Stimulated activated CD4-positive, alpha-beta T cell treated with anti-CD3 and anti-CD28 coated beads, TNF-alpha, amount 100 ng/mL, for 48 hours (primary cell): ENCODE measurements around the gene G6PC2.
"Not testable (repeated sequence)": the region's sequence is repeated elsewhere in the genome, so short reads cannot be mapped to it uniquely, and the experiment has no call there.

ENCODE experiments used
- DNase-seq, 3 donors: peaks; one replicate each; pipeline ENCODE4 v3.0.0-alpha.2; 2020; ENCODE audit warnings: low read depth in 3 of 3

The G6PC2 gene

GRCh38 chr2:168901003-168901402 lies at the start of gene G6PC2:
TSS of gene G6PC2 (plus strand) at chr2:168901291. CDS start at chr2:168901332, 41 bp downstream.
- DNase-seq = no peak

DNA sequence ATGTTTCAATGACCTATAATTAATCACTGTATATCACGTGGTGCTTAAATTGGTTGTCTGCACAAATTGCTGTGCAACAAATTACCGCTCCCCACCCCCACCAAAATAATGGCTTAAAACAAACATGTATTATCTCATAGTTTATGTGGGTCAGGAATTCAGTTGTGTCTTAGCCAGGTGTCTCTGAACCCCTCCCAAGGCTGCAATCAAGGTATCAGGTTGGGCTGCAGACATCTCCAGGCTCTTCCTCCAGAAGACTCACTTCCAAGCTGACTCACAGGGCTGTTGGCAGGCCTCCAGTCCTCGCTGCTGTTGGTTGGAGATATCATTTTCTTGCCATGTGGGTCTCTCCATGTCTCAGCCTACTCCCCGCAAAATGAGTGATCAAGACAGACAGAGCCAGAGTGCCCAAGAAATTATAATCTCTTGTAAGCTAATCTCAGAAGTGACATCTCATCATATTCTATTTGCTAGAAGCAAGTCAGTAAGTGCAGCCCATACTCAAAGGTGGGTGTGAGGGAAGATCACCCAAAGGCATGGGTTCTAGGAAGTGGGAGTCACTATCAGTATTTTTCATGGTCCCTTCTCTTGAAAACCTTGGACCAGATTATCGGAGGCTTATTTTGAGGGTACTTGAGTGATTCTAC lies 49.3 kb upstream of the G6PC2 start:
- DNase-seq = no peak

- no peak for DNase-seq
These were observed 48.6 kb upstream of the G6PC2 start for GRCh38 chr2:168852481-168852880.

GRCh38 chr2:168853471-168853870 lies 47.6 kb upstream of the G6PC2 start:
- DNase-seq = no peak

- no peak for DNase-seq
These were observed 46.4 kb upstream of the G6PC2 start for GRCh38 chr2:168854651-168855050.

DNA sequence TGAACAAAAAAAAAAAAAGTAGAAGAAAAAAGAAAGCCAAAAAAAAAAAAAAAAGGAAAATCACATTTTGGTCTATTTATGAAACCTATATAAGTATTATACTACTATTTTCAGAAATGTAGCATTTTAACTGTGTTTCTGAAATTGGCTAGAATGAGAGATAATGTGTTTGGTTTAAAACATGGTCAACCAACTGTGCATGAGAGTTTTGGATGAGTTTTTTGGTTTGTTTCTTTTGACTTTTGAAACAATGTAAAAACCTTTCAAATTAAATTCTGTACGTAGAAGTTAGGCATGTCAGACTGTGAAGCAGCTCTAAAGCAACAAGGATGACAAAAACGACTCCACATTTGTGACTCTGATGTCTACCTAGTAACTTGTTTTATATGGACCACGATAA lies 45.5 kb upstream of the G6PC2 start:
- DNase-seq = no peak

DNA sequence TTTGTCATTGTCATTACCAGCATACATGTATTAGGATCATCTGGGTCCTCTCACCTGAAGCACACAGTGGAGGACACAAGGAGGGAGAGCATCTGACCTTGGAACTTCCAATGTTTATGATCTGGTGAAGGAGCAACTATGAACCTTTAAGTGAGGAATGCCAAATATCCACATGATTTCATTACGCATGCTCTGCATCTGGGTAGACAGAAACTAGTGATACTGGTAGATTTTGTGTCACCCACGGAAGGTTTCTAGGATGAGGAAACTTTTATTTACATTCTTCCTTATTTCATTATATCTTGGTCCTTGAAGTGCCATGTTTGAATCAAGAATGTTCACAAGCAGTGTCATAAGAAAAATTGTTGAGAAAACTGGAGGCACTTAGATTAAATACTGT lies 42.9 kb upstream of the G6PC2 start:
- no peak for DNase-seq

DNA sequence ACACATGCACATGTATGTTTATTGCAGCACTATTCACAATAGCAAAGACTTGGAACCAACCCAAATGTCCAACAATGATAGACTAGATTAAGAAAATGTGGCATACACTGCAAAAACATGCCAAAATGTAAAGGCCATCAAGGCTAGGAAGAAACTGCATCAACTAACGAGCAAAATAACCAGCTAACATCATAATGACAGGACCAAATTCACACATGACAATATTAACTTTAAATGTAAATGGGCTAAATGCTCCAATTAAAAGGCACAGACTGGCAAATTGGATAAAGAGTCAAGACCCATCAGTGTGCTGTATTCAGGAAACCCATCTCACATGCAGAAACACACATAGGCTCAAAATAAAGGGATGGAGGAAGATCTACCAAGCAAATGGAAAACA lies 33.9 kb upstream of the G6PC2 start:
- not testable (repeated sequence) for DNase-seq

DNA sequence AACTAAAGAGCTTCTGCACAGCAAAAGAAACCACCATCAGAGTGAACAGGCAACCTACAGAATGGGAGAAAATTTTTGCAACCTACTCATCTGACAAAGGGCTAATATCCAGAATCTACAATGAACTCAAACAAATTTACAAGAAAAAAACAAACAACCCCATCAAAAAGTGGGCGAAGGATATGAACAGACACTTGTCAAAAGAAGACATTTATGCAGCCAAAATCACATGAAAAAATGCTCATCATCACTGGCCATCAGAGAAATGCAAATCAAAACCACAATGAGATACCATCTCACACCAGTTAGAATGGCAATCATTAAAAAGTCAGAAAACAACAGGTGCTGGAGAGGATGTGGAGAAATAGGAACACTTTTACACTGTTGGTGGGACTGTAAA lies 30.7 kb upstream of the G6PC2 start:
- DNase-seq = not testable (repeated sequence)

- not testable (repeated sequence) for DNase-seq
These were observed 30.3 kb upstream of the G6PC2 start for GRCh38 chr2:168870824-168871223.

- no peak for DNase-seq
These were observed 26.6 kb upstream of the G6PC2 start for GRCh38 chr2:168874368-168875054.

GRCh38 chr2:168882163-168882562 lies 18.9 kb upstream of the G6PC2 start:
- DNase-seq = not testable (repeated sequence)

DNA sequence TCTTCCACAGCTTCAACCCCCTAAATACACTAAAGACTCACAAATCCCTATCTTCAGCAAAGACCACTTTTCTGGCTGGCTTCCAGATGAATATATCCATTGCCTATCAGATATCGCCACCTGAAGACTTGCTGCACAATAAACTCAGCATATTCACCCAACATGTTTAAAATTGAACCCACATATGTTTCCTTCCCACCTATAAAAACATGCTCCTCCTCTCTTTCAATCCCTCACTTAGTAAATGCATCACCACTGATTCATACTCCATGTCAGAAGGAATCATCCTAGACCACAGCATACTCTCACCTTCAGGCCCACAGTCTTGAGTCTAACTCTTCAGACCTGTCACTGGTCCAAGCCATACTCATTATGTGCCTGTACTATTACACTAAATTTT lies 16.1 kb upstream of the G6PC2 start:
- no peak for DNase-seq

DNA sequence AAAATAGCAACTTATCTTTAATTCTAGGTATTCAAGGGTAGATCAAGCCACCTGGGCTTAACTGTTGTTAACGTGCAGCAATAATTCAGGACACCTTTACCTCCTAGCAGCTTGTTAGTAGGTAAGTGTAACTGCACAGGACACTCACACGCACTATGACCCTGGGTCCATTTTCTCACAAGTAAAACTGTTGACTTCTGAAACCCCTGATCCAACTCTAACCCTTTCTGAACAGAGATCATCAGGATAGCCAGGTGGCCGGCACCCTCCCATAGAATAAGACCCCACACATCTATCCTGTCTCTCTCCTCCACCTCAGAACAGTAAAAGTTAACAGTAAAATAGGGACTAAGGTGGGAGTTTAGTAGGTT lies 11.5 kb upstream of the G6PC2 start:
- DNase-seq = no peak

DNA sequence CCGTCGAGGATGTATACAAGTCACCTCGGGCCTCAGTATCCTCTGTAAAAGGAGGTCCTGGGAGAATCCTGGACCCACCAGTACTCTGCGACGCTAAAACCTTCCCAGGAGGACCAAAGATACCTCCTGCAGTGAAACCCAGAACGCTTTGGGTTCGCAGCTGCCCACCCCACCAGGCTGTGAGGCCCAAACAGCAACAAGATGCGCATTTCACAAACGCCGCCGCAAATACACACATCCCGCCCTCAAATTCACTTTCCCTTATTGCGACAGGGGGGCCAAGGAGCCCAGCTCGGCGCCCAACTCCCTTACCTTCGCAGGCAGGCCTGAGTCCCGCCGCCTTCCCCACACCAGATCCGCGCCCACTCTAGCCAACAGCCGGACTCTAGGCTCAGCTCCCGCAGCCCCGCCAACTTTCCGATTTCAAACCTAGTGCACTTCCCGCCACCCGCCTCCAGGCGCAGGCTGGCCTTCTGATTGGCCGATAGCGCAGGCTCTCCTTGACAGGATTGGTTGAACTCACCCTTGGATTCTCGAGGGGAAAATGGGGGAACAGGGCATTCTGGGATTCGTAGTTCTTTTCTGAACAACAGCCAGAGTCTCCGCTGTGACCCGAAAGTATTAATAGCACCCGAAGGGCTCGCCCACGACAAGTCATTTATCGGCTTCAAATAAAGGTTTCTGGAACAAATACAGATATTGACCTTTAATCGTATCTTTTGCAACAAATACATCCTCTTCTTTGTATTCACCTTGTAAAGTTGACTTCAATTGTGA lies 10.9 kb upstream of the G6PC2 start, which contains the start of gene SPC25:
SPC25 (minus strand) TSS at position 425 of the 777 bp plus-strand sequence. CDS start 911 bp downstream, outside the sequence.
- DNase-seq = peak; percentile 75 to 84 (median 81)

- DNase-seq = no peak
These were observed 8.8 kb upstream of the G6PC2 start for GRCh38 chr2:168892327-168892726.

GRCh38 chr2:168894101-168894500 lies 7.0 kb upstream of the G6PC2 start:
- no peak for DNase-seq

DNA sequence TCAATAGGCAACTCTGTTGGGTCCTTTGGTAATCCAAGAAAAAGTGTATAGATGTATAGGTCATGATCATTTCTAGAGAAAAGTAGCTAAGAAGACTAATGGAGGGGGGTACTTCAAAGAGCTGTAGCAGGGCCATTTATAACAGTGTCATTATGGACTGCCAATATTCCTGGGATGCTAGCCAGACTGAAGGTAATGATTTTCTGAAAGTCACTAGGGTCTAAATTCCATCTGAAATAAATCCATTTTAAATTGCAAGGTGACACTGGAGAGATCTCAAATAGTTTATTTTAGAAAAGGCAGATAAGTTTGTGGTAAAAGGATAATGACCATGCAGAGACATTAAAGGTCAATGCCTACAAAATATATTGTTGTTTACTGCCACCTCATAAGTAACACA lies 6.4 kb upstream of the G6PC2 start:
- DNase-seq = no peak

GRCh38 chr2:168895771-168896170 lies 5.3 kb upstream of the G6PC2 start:
- no peak for DNase-seq

DNA sequence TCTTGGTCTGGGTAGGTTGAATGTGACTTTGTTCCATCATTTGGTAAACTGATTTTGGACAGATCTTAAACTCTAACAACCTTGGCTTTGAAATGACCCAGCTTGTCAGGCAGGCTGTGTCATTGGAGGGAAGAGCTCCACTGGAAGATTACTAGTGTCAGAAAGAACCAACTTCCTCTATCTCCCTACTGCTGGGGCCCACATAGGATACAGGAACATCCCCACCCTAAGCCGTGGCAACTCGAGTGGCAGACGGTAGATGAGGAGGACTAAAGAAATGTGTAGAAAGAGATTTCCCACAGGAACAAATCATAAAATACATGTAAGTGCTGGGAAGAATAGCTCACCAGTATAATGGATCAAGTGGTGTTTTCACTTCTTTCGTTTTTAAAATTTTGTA lies 4.3 kb upstream of the G6PC2 start:
- no peak for DNase-seq

DNA sequence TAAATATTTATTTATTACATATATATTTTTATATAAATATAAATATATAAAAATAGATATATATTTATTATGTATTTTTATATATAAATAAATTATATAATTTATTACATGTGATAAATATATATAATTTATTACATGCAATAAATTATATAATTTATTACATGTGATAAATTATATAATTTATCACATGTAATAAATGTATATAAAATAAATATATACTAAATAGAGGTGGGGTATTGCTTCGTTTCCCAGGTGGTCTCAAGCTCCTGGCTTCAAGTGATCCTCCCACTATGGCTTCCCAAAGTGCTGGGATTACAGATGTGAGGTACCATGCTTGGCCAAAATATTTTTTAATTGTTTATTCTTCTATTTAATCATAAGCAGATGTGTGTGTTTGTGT lies 3.6 kb upstream of the G6PC2 start:
- DNase-seq = no peak

GRCh38 chr2:168903888-168904287 lies 2.8 kb downstream of the G6PC2 start:
- DNase-seq = no peak

GRCh38 chr2:168904358-168904757 lies 3.3 kb downstream of the G6PC2 start:
- DNase-seq = no peak
